Measurements from ENCODE around the gene MEIOSIN. TPM values are rescaled to one million over a fixed set of nuclear protein-coding genes. Genes with fewer than 3 reads are reported as not detected.

The MEIOSIN gene
- total and polyA plus RNA-seq, 2 donors (not counting 1 experiment from before 2014, with no cell fraction given), result not detected

DNA sequence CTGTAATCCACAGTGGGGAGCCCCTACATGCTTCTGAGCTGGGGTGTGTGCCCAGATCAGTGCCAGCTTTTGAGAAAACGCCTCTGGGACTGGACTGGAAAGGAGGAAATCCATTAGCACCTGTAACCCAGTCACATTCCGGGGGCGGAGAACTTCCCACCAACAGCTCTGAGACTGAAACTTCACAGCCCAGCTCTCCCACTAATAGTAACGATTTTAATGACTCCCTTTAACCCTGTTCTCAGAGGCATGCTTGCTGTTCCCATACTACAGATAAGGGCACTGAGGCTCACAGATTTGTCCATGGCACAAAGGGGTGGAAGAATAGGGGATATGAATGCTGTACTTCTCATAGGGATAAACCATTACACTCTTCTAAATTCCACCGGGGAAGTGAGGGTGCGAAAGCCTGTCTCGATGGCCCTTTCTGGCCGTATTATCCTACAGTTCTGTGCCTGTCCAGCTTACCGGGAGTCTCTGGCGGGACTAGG, 3.4 kb upstream of the MEIOSIN start:
- Mint-ChIP-seq H3K27me3 (no peaks in the 10 kb centered on the region), H3K9me3 (ENCODE audit: insufficient read depth) (no peaks in the 10 kb centered on the region), H3K4me3 (peak overlapping the region; percentile 94), H3K4me1 (peaks cover 28% of the 10 kb centered on the region), H3K27ac (peak overlapping the region; percentile 94)
- intact Hi-C loops (cut with micrococcal nuclease), result loop anchor here (1.0 to 2.0 kb wide), 6 partner anchors 13 to 323 kb away; partner anchors contain the start of genes DMWD, POLR1G, QPCTL and SIX5
- Histone ChIP-seq H3K4me2 (replicated peaks; ENCODE audit: low read depth, low read length, poor library complexity, severe bottlenecking) (peak overlapping the region; percentile 90), H3K4me1 (ENCODE audit: control insufficient read depth in 2 of 2, insufficient read depth in 2 of 2, low read length in 2 of 2) (peaks cover 11 to 25% of the 10 kb centered on the region in 2 donors), H3K79me2 (ENCODE audit: control insufficient read depth, insufficient read depth, low read length) (peaks cover 63% of the 10 kb centered on the region), H3K9me3 (ENCODE audit: control extremely low read depth in 1 of 3, control insufficient read depth in 2 of 3, insufficient read depth in 1 of 3, low read length in 2 of 3) (peaks cover 0 to 6% (median 0%) of the 10 kb centered on the region in 3 donors), H4K20me1 (ENCODE audit: control insufficient read depth, insufficient read depth, low read length, poor library complexity, severe bottlenecking) (peaks cover 36% of the 10 kb centered on the region), H3K27ac (ENCODE audit: low read length in 2 of 2) (peak overlapping the region; percentile 54 to 94), H3K9ac (ENCODE audit: low read length) (peak overlapping the region; percentile 92), H2AFZ (ENCODE audit: insufficient read depth, low read depth, low read length, poor library complexity, severe bottlenecking) (peak overlapping the region; percentile 81), H3K4me3 (ENCODE audit: control extremely low read depth in 1 of 5, extremely low read depth in 1 of 5, insufficient read depth in 1 of 5, low read depth in 2 of 5, low read length in 4 of 5) (peak overlapping the region; percentile 68 to 98 (median 87)), H3K27me3 (replicated peaks in 1 of 4; ENCODE audit: control extremely low read depth in 1 of 4, control insufficient read depth in 3 of 4, insufficient read depth in 4 of 4, low read length in 3 of 4) (no peaks in the 10 kb centered on the region), H3K36me3 (replicated peaks in 1 of 2; ENCODE audit: control extremely low read depth in 1 of 2, control insufficient read depth in 1 of 2, extremely low read depth in 1 of 2, insufficient read depth in 2 of 2, low read length in 1 of 2) (peaks cover 1 to 3% of the 10 kb centered on the region in 2 experiments)
- ATAC-seq (ENCODE audit: low read depth), result no peak
- POLR2A ChIA-PET, result interaction anchor here (0.5 to 2.4 kb wide), 7 partner anchors 12 to 1131 kb away, joined by 3 to 25 read pairs (median 4); partner anchors contain the start of genes ARHGAP35, QPCTL, SIX5 and SNRPD2
- CTCF ChIA-PET, result interaction anchor here (0.6 to 2.2 kb wide), 8 partner anchors 12 to 173 kb away, joined by 3 to 10 read pairs (median 3); partner anchors contain the start of gene SIX5
- 22% methylated on average over 9 of the region's 10 CpGs for WGBS (ENCODE audit: insufficient coverage)
- TF ChIP-seq EZH2 (IDR thresholded peaks at IDR 0.05; ENCODE audit: borderline replicate concordance, insufficient read depth, low read depth, low read length, poor library complexity, severe bottlenecking) (no peak), CTCF (IDR thresholded peaks at IDR 0.05) (no peak)
- DNase-seq, result peak; percentile 27

Measured in B cell (primary cell).